HG03575 (cell line): ENCODE measurements around the gene METTL25.

ENCODE experiments used
- ATAC-seq: cut with Tn5 transposase; IDR thresholded peaks from one replicate; pipeline ENCODE4 v1.9.1; 2021; ENCODE audit not compliant: unreplicated experiment, insufficient number of reproducible peaks, low FRiP score; ENCODE audit errors: extremely low read depth

METTL25 gene

GRCh38 chr12:82456633-82457032 lies 98.3 kb downstream of the METTL25 start:
- ATAC-seq: no peak

- ATAC-seq: no peak
Observed at GRCh38 chr12:82458101-82458500, 99.8 kb downstream of the METTL25 start.

- ATAC-seq: no peak
Observed at GRCh38 chr12:82461393-82461792, 103.1 kb downstream of the METTL25 start.

- no peak for ATAC-seq
Observed at GRCh38 chr12:82461836-82462235, 103.5 kb downstream of the METTL25 start.

GRCh38 chr12:82468563-82468962 lies 110.2 kb downstream of the METTL25 start:
- no peak for ATAC-seq

GRCh38 chr12:82470906-82471512 lies 112.7 kb downstream of the METTL25 start:
- no peak for ATAC-seq

- ATAC-seq: no peak
Observed at GRCh38 chr12:82473111-82473754, 114.9 kb downstream of the METTL25 start.

- ATAC-seq: peak; percentile 56
Observed at GRCh38 chr12:82474181-82474797, 116.0 kb downstream of the METTL25 start.

GRCh38 chr12:82474798-82475184 lies 116.5 kb downstream of the METTL25 start:
- ATAC-seq: no peak

GRCh38 chr12:82475211-82475610 lies 116.9 kb downstream of the METTL25 start:
- ATAC-seq: no peak

GRCh38 chr12:82476511-82476910 lies 118.2 kb downstream of the METTL25 start:
- ATAC-seq: no peak

- ATAC-seq: no peak
Observed at GRCh38 chr12:82479511-82479910, 121.2 kb downstream of the METTL25 start.

GRCh38 chr12:82480606-82481005 lies 122.3 kb downstream of the METTL25 start:
- no peak for ATAC-seq

GRCh38 chr12:82481954-82482353 lies 123.6 kb downstream of the METTL25 start:
- ATAC-seq: no peak

- no peak for ATAC-seq
Observed at GRCh38 chr12:82486524-82487235, 128.4 kb downstream of the METTL25 start.

- no peak for ATAC-seq
Observed at GRCh38 chr12:82504409-82504808, 146.1 kb downstream of the METTL25 start.

- ATAC-seq: no peak
Observed at GRCh38 chr12:82505150-82505549, 146.8 kb downstream of the METTL25 start.

GRCh38 chr12:82507686-82508085 lies 149.4 kb downstream of the METTL25 start:
- no peak for ATAC-seq

GRCh38 chr12:82510386-82510785 lies 152.1 kb downstream of the METTL25 start:
- ATAC-seq: no peak

GRCh38 chr12:82514880-82515279 lies 156.6 kb downstream of the METTL25 start:
- ATAC-seq: no peak
